Mucosa of stomach (tissue), 1 donor: ENCODE results near the gene RAB1B.

ENCODE experiments used
- H3K27me3 ChIP-seq: one replicate; pipeline ENCODE4 v1.7.0; 2013; ENCODE audit warnings: mild to moderate bottlenecking, low read length; ENCODE audit not compliant: control insufficient read depth, insufficient read depth
- H3K36me3 ChIP-seq: one replicate; pipeline ENCODE4 v1.7.0; 2013; ENCODE audit warnings: low read length; ENCODE audit not compliant: control insufficient read depth, insufficient read depth
- H3K4me1 ChIP-seq: one replicate; pipeline ENCODE4 v1.7.0; 2013; ENCODE audit warnings: mild to moderate bottlenecking, low read length; ENCODE audit not compliant: control insufficient read depth, insufficient read depth
- H3K4me3 ChIP-seq: one replicate; pipeline ENCODE4 v1.7.0; 2013; ENCODE audit warnings: low read length
- H3K9ac ChIP-seq: one replicate; pipeline ENCODE4 v1.7.0; 2013; ENCODE audit warnings: mild to moderate bottlenecking, low read length, moderate library complexity
- H3K9me3 ChIP-seq: one replicate; pipeline ENCODE4 v1.7.0; 2013; ENCODE audit warnings: mild to moderate bottlenecking, low read length, moderate library complexity; ENCODE audit not compliant: control insufficient read depth
- donor health status: Pancreatic carcinoma.

Gene RAB1B

DNA sequence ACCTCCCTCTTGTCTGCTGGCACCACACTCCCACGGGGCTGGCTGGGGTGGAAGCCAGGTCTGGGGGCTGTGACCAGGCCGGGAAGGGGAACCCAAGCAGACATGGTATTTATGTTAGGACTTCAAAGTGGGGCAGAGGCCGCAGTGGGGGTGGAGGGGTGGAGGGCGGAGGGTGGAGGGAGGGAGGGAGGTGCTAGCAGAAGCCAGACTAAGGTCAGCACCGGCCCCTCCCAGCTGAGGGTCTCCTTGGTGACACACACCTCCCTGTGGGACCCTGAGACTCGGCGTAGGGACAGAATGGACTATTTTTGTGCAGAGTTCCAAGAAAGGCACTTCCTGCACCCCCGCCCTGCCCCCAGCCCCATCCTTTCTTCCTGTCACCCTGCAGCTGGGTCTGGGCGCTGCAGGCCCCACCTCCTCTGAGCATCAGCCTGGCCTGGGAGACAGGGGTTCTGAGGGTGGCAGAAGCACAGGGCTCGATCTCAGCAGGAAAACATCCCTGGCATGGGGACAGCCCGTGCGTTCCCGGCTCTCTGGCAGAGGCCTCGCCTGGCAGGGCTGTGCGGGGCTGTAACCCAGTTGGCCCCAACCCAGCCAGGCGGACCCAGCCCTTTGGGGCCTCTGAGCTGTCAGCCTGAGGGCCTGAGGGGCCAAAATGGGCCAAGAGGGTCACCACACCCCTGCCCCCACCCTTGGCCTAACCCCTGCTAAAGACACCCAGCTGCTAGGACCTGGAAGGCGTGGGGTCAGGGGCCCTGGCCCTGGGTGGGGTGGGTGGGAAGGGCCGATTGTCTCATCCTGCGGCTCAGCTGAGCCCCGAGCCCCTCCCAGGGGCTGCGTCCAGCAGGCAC, 58.0 kb downstream of the RAB1B start:
- Histone ChIP-seq H3K4me3 (no peak overlapping the region), H3K27me3 (no peaks in the 10 kb centered on the region), H3K9me3 (no peaks in the 10 kb centered on the region), H3K36me3 (no peaks in the 10 kb centered on the region), H3K4me1 (peaks cover 15% of the 10 kb centered on the region), H3K9ac (no peak overlapping the region)
